HL-60 (cell line): ENCODE data around the gene LAMA1.

Experiments
- DNase-seq, 2 experiments: peaks; one replicate each; pipeline ENCODE4 v3.0.0-alpha.2; 2010 to 2020; ENCODE audit warnings: low read depth in 1 of 2, low spot score in 1 of 2
- H3K27ac ChIP-seq: fragments of 250-450 bp; sonication (Bioruptor Pico); replicated peaks from 2 replicates; pipeline ENCODE4 v1.5.1; 2020; ENCODE audit warnings: mild to moderate bottlenecking, moderate library complexity
- H3K27me3 ChIP-seq: fragments of 250-450 bp; sonication (Bioruptor Pico); 2 replicates; pipeline ENCODE4 v1.5.1; 2021; ENCODE audit warnings: mild to moderate bottlenecking, moderate library complexity; ENCODE audit not compliant: insufficient read depth, poor library complexity, severe bottlenecking
- H3K4me3 ChIP-seq: replicated peaks from 2 replicates; pipeline ENCODE4 v1.5.1; 2011; ENCODE audit warnings: mild to moderate bottlenecking, control low read depth, low read length; ENCODE audit not compliant: insufficient read depth
- GABPA ChIP-seq: IDR thresholded peaks from 2 replicates; pipeline ENCODE4 v1.6.1; 2012; ENCODE audit warnings: low read depth
- POLR2AphosphoS5 ChIP-seq: IDR thresholded peaks from 2 replicates; pipeline ENCODE4 v1.6.1; 2012; ENCODE audit warnings: low read depth
- SPI1 ChIP-seq: IDR thresholded peaks from 2 replicates; pipeline ENCODE4 v1.6.1; 2012; ENCODE audit warnings: low read depth, mild to moderate bottlenecking, borderline replicate concordance
- TF ChIP-seq, protein P1 (sequence below): IDR thresholded peaks from one replicate; pipeline ENCODE4 v1.5.1; 2011; ENCODE audit warnings: low read length, control low read depth, inconsistent platforms; ENCODE audit not compliant: insufficient read depth
- TF ChIP-seq, protein P2 (sequence below): IDR thresholded peaks from 2 replicates; pipeline ENCODE4 v1.6.1; 2012; ENCODE audit warnings: low read depth; ENCODE audit not compliant: insufficient replicate concordance

The LAMA1 gene

DNA sequence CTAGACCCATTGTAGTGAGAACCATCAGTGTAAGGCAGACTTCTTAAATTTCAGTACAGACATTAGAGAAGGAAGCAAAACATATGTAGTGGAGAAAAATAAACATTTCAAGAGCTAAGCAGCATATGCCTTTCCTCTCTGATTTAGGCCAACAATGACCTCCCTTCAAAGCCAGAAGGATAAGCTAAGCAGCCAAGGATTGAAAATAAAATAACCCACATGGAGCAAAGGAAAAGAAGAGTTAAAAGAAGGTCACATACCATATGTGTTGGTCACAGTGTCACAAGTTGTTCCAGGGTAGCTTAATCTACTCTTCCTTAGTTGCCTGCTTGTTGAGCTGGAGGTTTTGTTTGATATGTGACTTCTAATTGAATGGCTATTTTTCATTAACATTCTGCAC, 15.6 kb upstream of the LAMA1 start:
- no peak for DNase-seq
- no peak for TF ChIP-seq SPI1
- TF ChIP-seq, protein P1, sequence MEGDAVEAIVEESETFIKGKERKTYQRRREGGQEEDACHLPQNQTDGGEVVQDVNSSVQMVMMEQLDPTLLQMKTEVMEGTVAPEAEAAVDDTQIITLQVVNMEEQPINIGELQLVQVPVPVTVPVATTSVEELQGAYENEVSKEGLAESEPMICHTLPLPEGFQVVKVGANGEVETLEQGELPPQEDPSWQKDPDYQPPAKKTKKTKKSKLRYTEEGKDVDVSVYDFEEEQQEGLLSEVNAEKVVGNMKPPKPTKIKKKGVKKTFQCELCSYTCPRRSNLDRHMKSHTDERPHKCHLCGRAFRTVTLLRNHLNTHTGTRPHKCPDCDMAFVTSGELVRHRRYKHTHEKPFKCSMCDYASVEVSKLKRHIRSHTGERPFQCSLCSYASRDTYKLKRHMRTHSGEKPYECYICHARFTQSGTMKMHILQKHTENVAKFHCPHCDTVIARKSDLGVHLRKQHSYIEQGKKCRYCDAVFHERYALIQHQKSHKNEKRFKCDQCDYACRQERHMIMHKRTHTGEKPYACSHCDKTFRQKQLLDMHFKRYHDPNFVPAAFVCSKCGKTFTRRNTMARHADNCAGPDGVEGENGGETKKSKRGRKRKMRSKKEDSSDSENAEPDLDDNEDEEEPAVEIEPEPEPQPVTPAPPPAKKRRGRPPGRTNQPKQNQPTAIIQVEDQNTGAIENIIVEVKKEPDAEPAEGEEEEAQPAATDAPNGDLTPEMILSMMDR = no peak
- no peak for TF ChIP-seq GABPA
- no peak for TF ChIP-seq POLR2AphosphoS5
- TF ChIP-seq, protein P2, sequence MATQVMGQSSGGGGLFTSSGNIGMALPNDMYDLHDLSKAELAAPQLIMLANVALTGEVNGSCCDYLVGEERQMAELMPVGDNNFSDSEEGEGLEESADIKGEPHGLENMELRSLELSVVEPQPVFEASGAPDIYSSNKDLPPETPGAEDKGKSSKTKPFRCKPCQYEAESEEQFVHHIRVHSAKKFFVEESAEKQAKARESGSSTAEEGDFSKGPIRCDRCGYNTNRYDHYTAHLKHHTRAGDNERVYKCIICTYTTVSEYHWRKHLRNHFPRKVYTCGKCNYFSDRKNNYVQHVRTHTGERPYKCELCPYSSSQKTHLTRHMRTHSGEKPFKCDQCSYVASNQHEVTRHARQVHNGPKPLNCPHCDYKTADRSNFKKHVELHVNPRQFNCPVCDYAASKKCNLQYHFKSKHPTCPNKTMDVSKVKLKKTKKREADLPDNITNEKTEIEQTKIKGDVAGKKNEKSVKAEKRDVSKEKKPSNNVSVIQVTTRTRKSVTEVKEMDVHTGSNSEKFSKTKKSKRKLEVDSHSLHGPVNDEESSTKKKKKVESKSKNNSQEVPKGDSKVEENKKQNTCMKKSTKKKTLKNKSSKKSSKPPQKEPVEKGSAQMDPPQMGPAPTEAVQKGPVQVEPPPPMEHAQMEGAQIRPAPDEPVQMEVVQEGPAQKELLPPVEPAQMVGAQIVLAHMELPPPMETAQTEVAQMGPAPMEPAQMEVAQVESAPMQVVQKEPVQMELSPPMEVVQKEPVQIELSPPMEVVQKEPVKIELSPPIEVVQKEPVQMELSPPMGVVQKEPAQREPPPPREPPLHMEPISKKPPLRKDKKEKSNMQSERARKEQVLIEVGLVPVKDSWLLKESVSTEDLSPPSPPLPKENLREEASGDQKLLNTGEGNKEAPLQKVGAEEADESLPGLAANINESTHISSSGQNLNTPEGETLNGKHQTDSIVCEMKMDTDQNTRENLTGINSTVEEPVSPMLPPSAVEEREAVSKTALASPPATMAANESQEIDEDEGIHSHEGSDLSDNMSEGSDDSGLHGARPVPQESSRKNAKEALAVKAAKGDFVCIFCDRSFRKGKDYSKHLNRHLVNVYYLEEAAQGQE = no peak
- Histone ChIP-seq H3K27ac (no peak overlapping the region), H3K4me3 (no peak overlapping the region), H3K27me3 (no peaks in the 10 kb centered on the region)

DNA sequence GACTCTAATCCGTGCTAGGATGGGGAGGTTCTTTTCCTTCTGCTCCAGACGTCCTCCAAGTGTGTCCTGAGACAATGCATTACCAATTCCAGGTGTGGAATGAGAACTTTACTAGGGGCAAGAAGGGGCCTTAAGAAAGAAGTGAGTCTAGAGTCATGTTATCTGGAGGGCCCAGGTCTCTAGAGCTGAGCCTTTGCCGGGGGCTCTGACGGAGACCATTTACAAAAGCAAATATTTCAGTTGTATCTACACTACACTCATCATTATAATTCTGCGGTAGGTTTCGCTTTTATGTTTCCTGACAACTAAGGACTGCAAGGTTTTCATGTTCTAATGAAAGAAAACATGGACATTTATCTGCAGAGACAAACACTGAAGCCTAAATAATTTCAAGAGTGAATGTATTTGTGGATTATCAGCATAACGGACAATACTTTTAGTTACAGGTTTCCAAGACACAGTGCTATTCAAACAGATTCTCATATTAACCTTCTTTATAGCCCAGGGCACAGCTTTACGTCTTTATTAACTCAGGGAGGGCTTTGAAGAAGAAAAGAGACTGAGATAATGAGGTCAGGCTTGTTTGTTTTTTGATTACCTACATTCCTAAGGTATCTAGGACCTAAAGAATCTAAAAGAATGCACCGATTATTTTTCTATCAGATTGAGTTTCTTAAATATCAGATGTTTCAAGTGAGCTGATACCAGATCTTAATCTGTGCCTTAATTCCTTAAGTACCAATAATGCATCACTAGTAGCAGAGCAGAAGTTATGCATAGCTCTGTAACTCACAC, 15.0 kb upstream of the LAMA1 start:
- no peak overlapping the region for H3K4me3 ChIP-seq
- no peak for DNase-seq
- no peak for TF ChIP-seq SPI1
- no peak for TF ChIP-seq GABPA
- TF ChIP-seq, protein P2 = no peak
- TF ChIP-seq POLR2AphosphoS5 = no peak
- TF ChIP-seq, protein P1 = no peak
- no peak overlapping the region for H3K27ac ChIP-seq
- no peaks in the 10 kb centered on the region for H3K27me3 ChIP-seq

DNA sequence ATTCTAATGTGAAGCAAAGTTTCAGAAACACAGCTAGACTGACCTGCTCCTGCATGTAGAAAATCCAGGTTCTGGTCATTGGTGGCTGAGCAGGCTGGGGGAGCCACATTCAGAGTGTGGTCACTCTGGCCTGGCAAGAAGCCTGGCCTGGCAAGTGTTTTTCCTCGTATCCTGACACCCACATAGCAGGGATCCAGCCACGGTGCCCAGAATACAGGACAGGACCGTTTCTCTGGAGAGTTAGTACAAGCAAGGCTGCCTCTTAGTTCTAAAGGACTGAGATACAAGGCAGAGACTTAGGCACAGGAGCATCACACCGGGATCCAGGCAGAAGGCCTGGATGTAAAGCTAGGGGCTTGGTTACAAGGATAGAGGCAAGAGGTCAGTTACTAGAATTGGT, 4.8 kb upstream of the LAMA1 start:
- no peak overlapping the region for H3K4me3 ChIP-seq
- TF ChIP-seq, protein P1 = no peak
- TF ChIP-seq GABPA (no peak), POLR2AphosphoS5 (no peak), SPI1 (no peak)
- TF ChIP-seq, protein P2 = no peak

More for the DNA sequence above, 4.8 kb upstream of the LAMA1 start:
- H3K27ac ChIP-seq = no peak overlapping the region
- H3K27me3 ChIP-seq = peaks cover 7% of the 10 kb centered on the region
- DNase-seq = no peak
